ENCODE measurements around the gene ENTPD8.

Gene ENTPD8

DNA sequence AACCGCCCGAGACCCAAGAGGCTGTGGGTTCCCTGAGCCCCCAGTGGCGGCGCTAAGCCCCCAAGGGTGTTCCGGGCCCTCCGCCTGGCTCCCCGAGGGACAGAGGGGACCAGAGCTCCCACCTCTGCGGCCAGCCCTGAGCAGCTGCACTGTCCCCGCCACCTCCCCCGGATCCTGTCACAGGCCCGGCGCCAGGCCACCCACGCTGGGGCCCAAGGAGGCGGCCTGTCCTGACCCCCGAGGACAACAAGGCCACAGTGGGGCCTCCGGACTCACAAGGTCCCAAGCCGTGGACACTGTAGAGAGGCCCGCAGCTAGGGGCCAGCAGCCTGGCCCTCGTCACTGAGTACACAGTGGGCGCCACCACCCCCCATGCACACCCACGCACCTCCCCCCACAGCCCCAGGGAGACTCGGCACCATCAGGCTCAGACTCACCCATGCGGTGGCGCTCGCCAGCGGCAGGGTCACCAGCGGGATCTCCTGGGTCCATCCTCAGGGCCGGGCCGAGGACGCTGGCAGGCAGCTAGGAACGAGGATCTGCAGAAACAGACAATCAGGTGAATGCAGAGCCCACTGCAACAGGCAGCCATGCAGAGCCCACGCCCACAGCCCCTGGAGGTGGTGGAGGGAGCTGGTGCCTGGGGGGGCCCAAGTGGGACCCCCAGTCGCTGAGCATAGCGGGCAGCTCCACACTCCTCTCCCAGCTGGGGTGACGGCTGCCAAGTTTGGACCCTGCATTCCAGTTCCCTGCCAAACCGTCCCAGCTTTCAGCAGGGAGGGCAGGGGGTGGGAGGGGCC is 46.1 kb downstream of the ENTPD8 start:
- ATAC-seq: no peak
- no peak for TF ChIP-seq PPARA (CRISPR knock-in tag; IDR thresholded peaks at IDR 0.05; ENCODE audit: borderline replicate concordance)
- TF ChIP-seq ZC3H10 (CRISPR knock-in tag; IDR thresholded peaks at IDR 0.05): no peak
- no peak for TF ChIP-seq GLIS3 (CRISPR knock-in tag; IDR thresholded peaks at IDR 0.05)
- no peak for TF ChIP-seq OSR1 (CRISPR knock-in tag; IDR thresholded peaks at IDR 0.05)
- no peak for TF ChIP-seq TOX (CRISPR knock-in tag; IDR thresholded peaks at IDR 0.05; ENCODE audit: borderline replicate concordance)
- no peak for TF ChIP-seq ESRRG (CRISPR knock-in tag; IDR thresholded peaks at IDR 0.05)
- no peak for TF ChIP-seq SNAI2 (CRISPR knock-in tag; IDR thresholded peaks at IDR 0.05)
- TF ChIP-seq, protein P1, sequence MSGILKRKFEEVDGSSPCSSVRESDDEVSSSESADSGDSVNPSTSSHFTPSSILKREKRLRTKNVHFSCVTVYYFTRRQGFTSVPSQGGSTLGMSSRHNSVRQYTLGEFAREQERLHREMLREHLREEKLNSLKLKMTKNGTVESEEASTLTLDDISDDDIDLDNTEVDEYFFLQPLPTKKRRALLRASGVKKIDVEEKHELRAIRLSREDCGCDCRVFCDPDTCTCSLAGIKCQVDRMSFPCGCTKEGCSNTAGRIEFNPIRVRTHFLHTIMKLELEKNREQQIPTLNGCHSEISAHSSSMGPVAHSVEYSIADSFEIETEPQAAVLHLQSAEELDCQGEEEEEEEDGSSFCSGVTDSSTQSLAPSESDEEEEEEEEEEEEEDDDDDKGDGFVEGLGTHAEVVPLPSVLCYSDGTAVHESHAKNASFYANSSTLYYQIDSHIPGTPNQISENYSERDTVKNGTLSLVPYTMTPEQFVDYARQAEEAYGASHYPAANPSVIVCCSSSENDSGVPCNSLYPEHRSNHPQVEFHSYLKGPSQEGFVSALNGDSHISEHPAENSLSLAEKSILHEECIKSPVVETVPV (CRISPR knock-in tag; IDR thresholded peaks at IDR 0.05): no peak
- TF ChIP-seq, protein P2, sequence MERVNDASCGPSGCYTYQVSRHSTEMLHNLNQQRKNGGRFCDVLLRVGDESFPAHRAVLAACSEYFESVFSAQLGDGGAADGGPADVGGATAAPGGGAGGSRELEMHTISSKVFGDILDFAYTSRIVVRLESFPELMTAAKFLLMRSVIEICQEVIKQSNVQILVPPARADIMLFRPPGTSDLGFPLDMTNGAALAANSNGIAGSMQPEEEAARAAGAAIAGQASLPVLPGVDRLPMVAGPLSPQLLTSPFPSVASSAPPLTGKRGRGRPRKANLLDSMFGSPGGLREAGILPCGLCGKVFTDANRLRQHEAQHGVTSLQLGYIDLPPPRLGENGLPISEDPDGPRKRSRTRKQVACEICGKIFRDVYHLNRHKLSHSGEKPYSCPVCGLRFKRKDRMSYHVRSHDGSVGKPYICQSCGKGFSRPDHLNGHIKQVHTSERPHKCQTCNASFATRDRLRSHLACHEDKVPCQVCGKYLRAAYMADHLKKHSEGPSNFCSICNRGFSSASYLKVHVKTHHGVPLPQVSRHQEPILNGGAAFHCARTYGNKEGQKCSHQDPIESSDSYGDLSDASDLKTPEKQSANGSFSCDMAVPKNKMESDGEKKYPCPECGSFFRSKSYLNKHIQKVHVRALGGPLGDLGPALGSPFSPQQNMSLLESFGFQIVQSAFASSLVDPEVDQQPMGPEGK (CRISPR knock-in tag; IDR thresholded peaks at IDR 0.05; ENCODE audit: borderline replicate concordance): no peak
- TF ChIP-seq ISL1 (CRISPR knock-in tag; IDR thresholded peaks at IDR 0.05): no peak
- TF ChIP-seq ZFP3 (CRISPR knock-in tag; IDR thresholded peaks at IDR 0.05): no peak

DNA sequence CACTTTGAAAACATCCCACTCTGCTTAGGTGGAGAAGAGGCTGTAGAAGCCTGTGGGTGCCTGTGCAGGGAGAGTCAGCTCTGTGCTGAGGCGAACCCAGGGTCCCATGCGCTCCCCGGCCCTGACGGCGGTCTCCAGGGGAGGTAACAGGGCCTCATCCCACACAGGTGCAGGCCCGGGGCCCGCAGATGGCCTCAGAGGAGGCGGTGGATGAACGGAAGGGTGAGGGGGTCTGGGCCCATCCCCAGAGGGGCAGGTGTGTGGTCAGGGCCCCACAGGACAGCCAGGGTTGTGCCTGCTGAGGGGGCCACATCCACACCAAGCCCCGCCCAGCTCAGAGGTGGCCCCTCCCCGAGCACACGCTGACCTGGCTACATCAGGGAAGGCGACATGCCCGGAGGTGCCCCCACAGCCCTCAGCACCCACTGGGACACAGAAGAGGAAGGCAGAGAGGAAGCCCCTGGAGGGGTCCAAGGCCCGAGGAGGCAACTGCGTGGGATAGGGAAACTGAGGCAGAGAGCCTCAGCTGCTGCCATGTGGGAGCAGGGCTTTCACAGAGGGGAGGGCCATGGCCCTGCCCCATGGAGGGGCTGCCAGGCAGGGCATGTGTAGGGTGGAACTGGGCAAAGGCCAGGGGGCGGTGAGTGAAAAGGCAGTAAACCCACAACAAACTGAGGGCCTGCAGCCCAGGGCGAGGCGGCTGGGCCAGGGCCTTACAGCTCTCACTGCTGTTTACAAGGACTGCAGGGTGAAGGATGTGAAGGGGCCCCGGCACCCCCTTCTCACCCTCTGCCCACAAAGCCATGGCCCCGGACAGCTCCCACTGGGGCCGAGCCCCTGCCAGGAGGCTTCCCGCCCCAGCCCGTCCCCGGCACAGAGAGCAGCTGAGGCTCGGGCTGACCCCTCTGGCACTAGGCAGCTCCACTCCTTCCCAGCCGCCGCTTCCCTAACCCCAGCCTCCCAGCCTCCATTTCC is 47.7 kb downstream of the ENTPD8 start:
- no peak for ATAC-seq
- TF ChIP-seq CSDC2 (CRISPR knock-in tag; IDR thresholded peaks at IDR 0.05) (no peak), SNAI2 (CRISPR knock-in tag; IDR thresholded peaks at IDR 0.05) (no peak), ZNF70 (CRISPR knock-in tag; IDR thresholded peaks at IDR 0.05) (no peak)

GRCh38 chr9:137392232-137393007 is 48.7 kb downstream of the ENTPD8 start:
- TF ChIP-seq ZNF70 (CRISPR knock-in tag; IDR thresholded peaks at IDR 0.05): no peak
- TF ChIP-seq, protein P2 (CRISPR knock-in tag; IDR thresholded peaks at IDR 0.05; ENCODE audit: borderline replicate concordance): no peak
- TF ChIP-seq ZNF565 (CRISPR knock-in tag; conservative IDR thresholded peaks at IDR 0.05; ENCODE audit: low read depth): no peak
- no peak for TF ChIP-seq BACH2 (CRISPR knock-in tag; IDR thresholded peaks at IDR 0.05; ENCODE audit: borderline replicate concordance)
- TF ChIP-seq ZFP30 (CRISPR knock-in tag; IDR thresholded peaks at IDR 0.05): no peak
- no peak for TF ChIP-seq CSDC2 (CRISPR knock-in tag; IDR thresholded peaks at IDR 0.05)
- TF ChIP-seq, protein P1 (CRISPR knock-in tag; IDR thresholded peaks at IDR 0.05): no peak
- no peak for TF ChIP-seq PPARA (CRISPR knock-in tag; IDR thresholded peaks at IDR 0.05; ENCODE audit: borderline replicate concordance)
- no peak for TF ChIP-seq SNAI2 (CRISPR knock-in tag; IDR thresholded peaks at IDR 0.05)
- TF ChIP-seq OSR1 (CRISPR knock-in tag; IDR thresholded peaks at IDR 0.05): no peak
- TF ChIP-seq POU6F1 (CRISPR knock-in tag; IDR thresholded peaks at IDR 0.05; ENCODE audit: borderline replicate concordance, low read depth): no peak
- no peak for TF ChIP-seq ARNTL (CRISPR knock-in tag; IDR thresholded peaks at IDR 0.05; ENCODE audit: borderline replicate concordance, low read depth)
- no peak for TF ChIP-seq TOX (CRISPR knock-in tag; IDR thresholded peaks at IDR 0.05; ENCODE audit: borderline replicate concordance)
- no peak for TF ChIP-seq GLIS3 (CRISPR knock-in tag; IDR thresholded peaks at IDR 0.05)
- TF ChIP-seq, protein P3, sequence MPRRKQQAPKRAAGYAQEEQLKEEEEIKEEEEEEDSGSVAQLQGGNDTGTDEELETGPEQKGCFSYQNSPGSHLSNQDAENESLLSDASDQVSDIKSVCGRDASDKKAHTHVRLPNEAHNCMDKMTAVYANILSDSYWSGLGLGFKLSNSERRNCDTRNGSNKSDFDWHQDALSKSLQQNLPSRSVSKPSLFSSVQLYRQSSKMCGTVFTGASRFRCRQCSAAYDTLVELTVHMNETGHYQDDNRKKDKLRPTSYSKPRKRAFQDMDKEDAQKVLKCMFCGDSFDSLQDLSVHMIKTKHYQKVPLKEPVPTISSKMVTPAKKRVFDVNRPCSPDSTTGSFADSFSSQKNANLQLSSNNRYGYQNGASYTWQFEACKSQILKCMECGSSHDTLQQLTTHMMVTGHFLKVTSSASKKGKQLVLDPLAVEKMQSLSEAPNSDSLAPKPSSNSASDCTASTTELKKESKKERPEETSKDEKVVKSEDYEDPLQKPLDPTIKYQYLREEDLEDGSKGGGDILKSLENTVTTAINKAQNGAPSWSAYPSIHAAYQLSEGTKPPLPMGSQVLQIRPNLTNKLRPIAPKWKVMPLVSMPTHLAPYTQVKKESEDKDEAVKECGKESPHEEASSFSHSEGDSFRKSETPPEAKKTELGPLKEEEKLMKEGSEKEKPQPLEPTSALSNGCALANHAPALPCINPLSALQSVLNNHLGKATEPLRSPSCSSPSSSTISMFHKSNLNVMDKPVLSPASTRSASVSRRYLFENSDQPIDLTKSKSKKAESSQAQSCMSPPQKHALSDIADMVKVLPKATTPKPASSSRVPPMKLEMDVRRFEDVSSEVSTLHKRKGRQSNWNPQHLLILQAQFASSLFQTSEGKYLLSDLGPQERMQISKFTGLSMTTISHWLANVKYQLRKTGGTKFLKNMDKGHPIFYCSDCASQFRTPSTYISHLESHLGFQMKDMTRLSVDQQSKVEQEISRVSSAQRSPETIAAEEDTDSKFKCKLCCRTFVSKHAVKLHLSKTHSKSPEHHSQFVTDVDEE (CRISPR knock-in tag; IDR thresholded peaks at IDR 0.05): no peak
- TF ChIP-seq ISL1 (CRISPR knock-in tag; IDR thresholded peaks at IDR 0.05): no peak
- TF ChIP-seq, protein P4, sequence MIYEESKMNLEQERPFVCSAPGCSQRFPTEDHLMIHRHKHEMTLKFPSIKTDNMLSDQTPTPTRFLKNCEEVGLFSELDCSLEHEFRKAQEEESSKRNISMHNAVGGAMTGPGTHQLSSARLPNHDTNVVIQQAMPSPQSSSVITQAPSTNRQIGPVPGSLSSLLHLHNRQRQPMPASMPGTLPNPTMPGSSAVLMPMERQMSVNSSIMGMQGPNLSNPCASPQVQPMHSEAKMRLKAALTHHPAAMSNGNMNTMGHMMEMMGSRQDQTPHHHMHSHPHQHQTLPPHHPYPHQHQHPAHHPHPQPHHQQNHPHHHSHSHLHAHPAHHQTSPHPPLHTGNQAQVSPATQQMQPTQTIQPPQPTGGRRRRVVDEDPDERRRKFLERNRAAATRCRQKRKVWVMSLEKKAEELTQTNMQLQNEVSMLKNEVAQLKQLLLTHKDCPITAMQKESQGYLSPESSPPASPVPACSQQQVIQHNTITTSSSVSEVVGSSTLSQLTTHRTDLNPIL (CRISPR knock-in tag; IDR thresholded peaks at IDR 0.05; ENCODE audit: low read depth): no peak
- no peak for TF ChIP-seq ZC3H10 (CRISPR knock-in tag; IDR thresholded peaks at IDR 0.05)
- no peak for TF ChIP-seq ZFP3 (CRISPR knock-in tag; IDR thresholded peaks at IDR 0.05)
- ATAC-seq: no peak

Data from SK-N-SH treated with all-trans-retinoic acid at 6 μM for 48 hours (cell line).